BE2C (cell line): ENCODE results near the gene EML4.

Experiments
- DNase-seq: peaks from one replicate; pipeline ENCODE4 v3.0.0-alpha.2; 2020
- H3K27me3 ChIP-seq: fragments of 250-450 bp; sonication (Bioruptor Pico); 2 replicates; pipeline ENCODE4 v1.5.1; 2020; ENCODE audit warnings: mild to moderate bottlenecking
- H3K36me3 ChIP-seq: fragments of 250-450 bp; sonication (Bioruptor Pico); 2 replicates; pipeline ENCODE4 v1.5.1; 2020; ENCODE audit warnings: mild to moderate bottlenecking
- H3K4me1 ChIP-seq: fragments of 250-450 bp; sonication (Bioruptor Pico); 2 replicates; pipeline ENCODE4 v1.5.1; 2020
- H3K4me3 ChIP-seq: 2 replicates; pipeline ENCODE4 v1.5.1; 2011; ENCODE audit warnings: low read depth, low read length
- H3K9me3 ChIP-seq: fragments of 250-450 bp; sonication (Bioruptor Pico); 2 replicates; pipeline ENCODE4 v1.5.1; 2020
- TF ChIP-seq, protein P1 (sequence below): IDR thresholded peaks from 2 replicates; pipeline ENCODE4 v1.5.1; 2012; ENCODE audit warnings: mild to moderate bottlenecking, low read depth, low read length

The EML4 gene

GRCh38 chr2:42315844-42316470 lies 146.8 kb downstream of the EML4 start:
- Histone ChIP-seq H3K4me1 (no peaks in the 10 kb centered on the region), H3K9me3 (no peaks in the 10 kb centered on the region), H3K36me3 (peaks cover 40% of the 10 kb centered on the region), H3K27me3 (no peaks in the 10 kb centered on the region), H3K4me3 (no peak overlapping the region)
- no peak for DNase-seq
- TF ChIP-seq, protein P1, sequence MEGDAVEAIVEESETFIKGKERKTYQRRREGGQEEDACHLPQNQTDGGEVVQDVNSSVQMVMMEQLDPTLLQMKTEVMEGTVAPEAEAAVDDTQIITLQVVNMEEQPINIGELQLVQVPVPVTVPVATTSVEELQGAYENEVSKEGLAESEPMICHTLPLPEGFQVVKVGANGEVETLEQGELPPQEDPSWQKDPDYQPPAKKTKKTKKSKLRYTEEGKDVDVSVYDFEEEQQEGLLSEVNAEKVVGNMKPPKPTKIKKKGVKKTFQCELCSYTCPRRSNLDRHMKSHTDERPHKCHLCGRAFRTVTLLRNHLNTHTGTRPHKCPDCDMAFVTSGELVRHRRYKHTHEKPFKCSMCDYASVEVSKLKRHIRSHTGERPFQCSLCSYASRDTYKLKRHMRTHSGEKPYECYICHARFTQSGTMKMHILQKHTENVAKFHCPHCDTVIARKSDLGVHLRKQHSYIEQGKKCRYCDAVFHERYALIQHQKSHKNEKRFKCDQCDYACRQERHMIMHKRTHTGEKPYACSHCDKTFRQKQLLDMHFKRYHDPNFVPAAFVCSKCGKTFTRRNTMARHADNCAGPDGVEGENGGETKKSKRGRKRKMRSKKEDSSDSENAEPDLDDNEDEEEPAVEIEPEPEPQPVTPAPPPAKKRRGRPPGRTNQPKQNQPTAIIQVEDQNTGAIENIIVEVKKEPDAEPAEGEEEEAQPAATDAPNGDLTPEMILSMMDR: no peak

DNA sequence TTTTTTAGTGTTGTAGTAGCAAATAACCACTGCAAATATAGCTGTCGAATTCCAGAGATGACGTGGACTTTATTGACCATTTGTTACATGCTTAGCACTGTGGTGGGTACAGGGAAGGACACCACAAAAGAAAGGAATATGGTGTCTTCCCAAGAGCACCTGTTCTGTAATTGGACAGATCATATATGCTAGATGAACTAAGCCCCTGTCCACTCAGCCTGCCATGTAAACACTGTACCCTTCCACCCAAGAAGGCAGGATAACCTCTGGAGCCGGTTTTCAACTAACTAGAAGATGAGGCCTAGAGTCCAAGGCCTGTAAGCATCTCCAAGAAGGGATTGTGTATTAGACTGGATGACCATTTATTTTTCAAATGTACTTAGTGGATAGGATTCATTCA lies 147.8 kb downstream of the EML4 start:
- H3K27me3 ChIP-seq: no peaks in the 10 kb centered on the region
- DNase-seq: no peak
- no peaks in the 10 kb centered on the region for H3K4me1 ChIP-seq
- TF ChIP-seq, protein P1: no peak
- H3K36me3 ChIP-seq: peaks cover 41% of the 10 kb centered on the region
- H3K4me3 ChIP-seq: no peak overlapping the region
- no peaks in the 10 kb centered on the region for H3K9me3 ChIP-seq

- Histone ChIP-seq H3K4me3 (no peak overlapping the region), H3K27me3 (no peaks in the 10 kb centered on the region), H3K36me3 (peaks cover 44% of the 10 kb centered on the region), H3K4me1 (no peaks in the 10 kb centered on the region), H3K9me3 (no peaks in the 10 kb centered on the region)
- TF ChIP-seq, protein P1: no peak
- DNase-seq: no peak
Observed at GRCh38 chr2:42317486-42317885, 148.3 kb downstream of the EML4 start.

DNA sequence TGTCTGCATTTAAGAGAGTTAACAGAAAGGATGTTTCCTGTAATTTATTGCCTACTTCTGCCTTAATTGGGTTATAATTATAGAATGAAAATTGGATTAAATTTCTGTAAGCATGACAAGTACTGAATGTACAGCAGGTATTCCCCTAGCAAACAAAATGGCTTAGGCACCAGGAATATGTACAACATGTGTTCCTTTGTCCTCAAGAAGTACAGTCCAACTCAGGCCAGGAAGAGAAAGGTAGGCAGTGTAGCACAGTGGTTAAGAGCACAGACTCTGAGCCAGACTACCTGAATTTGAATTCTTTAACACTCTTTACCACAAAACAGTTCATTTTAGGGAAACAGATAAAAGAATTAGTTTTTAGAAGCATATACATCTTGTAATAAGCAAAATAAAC lies 148.8 kb downstream of the EML4 start:
- H3K36me3 ChIP-seq: peaks cover 49% of the 10 kb centered on the region

GRCh38 chr2:42319265-42319664 lies 150.1 kb downstream of the EML4 start:
- Histone ChIP-seq H3K4me1 (no peaks in the 10 kb centered on the region), H3K4me3 (no peak overlapping the region), H3K9me3 (no peaks in the 10 kb centered on the region), H3K36me3 (peaks cover 54% of the 10 kb centered on the region), H3K27me3 (no peaks in the 10 kb centered on the region)
- DNase-seq: no peak
- TF ChIP-seq, protein P1: no peak

More for the DNA sequence above, 148.8 kb downstream of the EML4 start:
- TF ChIP-seq, protein P1: no peak
- Histone ChIP-seq H3K4me3 (no peak overlapping the region), H3K4me1 (no peaks in the 10 kb centered on the region), H3K27me3 (no peaks in the 10 kb centered on the region), H3K9me3 (no peaks in the 10 kb centered on the region)
- DNase-seq: no peak

DNA sequence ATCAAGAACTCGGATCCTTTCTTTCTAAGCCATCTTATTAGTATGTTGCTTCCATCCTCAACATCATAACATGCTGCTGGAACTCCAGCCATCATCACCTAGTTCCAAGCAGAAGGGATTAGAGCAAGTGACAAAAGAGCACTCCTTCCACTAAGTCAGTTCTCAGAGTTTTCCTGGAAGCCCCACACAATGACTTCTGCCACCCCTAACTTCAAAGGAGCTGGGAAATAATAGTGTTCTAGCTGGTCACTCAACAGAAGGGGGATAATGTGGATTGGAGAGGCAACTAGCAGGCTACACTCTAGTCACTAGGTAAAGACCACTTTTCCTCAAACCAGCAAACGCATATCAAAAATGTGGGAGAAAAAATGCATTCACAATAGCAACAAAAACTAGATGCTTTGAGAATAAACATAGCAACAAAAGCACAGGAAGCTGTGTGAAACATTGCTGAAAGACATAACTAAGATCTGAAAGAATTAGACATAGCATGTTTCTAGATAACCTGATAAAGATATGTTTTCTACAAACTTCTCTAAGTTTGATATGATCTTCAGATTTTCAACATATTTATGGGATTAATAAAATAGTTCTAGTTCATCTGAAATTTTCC lies 152.4 kb downstream of the EML4 start:
- Histone ChIP-seq H3K27me3 (no peaks in the 10 kb centered on the region), H3K36me3 (peaks cover 64% of the 10 kb centered on the region), H3K4me3 (no peak overlapping the region), H3K9me3 (no peaks in the 10 kb centered on the region), H3K4me1 (no peaks in the 10 kb centered on the region)
- DNase-seq: no peak
- TF ChIP-seq, protein P1: no peak
